ENCODE measurements around the gene GZF1. TPM values are rescaled to one million over a fixed set of nuclear protein-coding genes. Genes with fewer than 3 reads are reported as not detected.

GZF1 gene
- total RNA-seq, 6 experiments from 2014 or later: 3.5 to 9.6 (median 6.1) TPM

- Histone ChIP-seq H3K27ac (no peak overlapping the region), H3K9me3 (no peaks in the 10 kb centered on the region), H3K27me3 (no peaks in the 10 kb centered on the region), H3K4me1 (no peaks in the 10 kb centered on the region), H3K4me3 (no peak overlapping the region), H3K36me3 (no peaks in the 10 kb centered on the region)
- DNase-seq (no peak), ATAC-seq (no peak)
- 65% methylated on average over 11 of the region's 13 CpGs for WGBS (ENCODE audit: insufficient coverage, low coverage, low lambda C conversion rate, missing lambda C conversion rate)
- TF ChIP-seq POLR2A (IDR thresholded peaks at IDR 0.05) (no peak), CTCF (IDR thresholded peaks at IDR 0.05) (no peak)
- intact Hi-C loops (cut with DNase I): loop anchor here in 1 of 2 donors (10.0 kb wide), 1 partner anchor 265 kb away; the partner anchor contains the start of gene CST9
These were observed 22.0 kb upstream of the GZF1 start for GRCh38 chr20:23339986-23340385.

- Histone ChIP-seq H3K4me1 (no peaks in the 10 kb centered on the region), H3K9me3 (no peaks in the 10 kb centered on the region), H3K27me3 (no peaks in the 10 kb centered on the region), H3K4me3 (no peak overlapping the region), H3K27ac (no peak overlapping the region), H3K36me3 (no peaks in the 10 kb centered on the region)
- WGBS (ENCODE audit: insufficient coverage, low coverage, low lambda C conversion rate, missing lambda C conversion rate): 28% methylated on average over 7 of the region's 9 CpGs
- peak; percentile 56 to 70 (median 65) for ATAC-seq
- TF ChIP-seq POLR2A (IDR thresholded peaks at IDR 0.05): no peak
- peak; percentile 30 to 46 (median 43) for TF ChIP-seq CTCF (IDR thresholded peaks at IDR 0.05)
- intact Hi-C loops (cut with DNase I): loop anchor here in 1 of 2 donors (10.0 kb wide), 1 partner anchor 264 kb away; the partner anchor contains the start of gene CST9
- DNase-seq: peak in 1 of 3 donors; percentile 34
These were observed 21.5 kb upstream of the GZF1 start for GRCh38 chr20:23340524-23340923.

GRCh38 chr20:23341073-23341472 is 20.9 kb upstream of the GZF1 start:
- H3K36me3 ChIP-seq: no peaks in the 10 kb centered on the region
- TF ChIP-seq CTCF (IDR thresholded peaks at IDR 0.05) (no peak), POLR2A (IDR thresholded peaks at IDR 0.05) (no peak)
- 42% methylated on average over 2 of the region's 2 CpGs for WGBS (ENCODE audit: insufficient coverage, low coverage, low lambda C conversion rate, missing lambda C conversion rate)
- no peaks in the 10 kb centered on the region for H3K9me3 ChIP-seq
- H3K27me3 ChIP-seq: no peaks in the 10 kb centered on the region
- H3K4me1 ChIP-seq: no peaks in the 10 kb centered on the region
- ATAC-seq: no peak
- H3K27ac ChIP-seq: no peak overlapping the region
- intact Hi-C loops (cut with DNase I): loop anchor here in 1 of 2 donors (10.0 kb wide), 1 partner anchor 264 kb away; the partner anchor contains the start of gene CST9
- no peak overlapping the region for H3K4me3 ChIP-seq
- DNase-seq: no peak

- no peak overlapping the region for H3K27ac ChIP-seq
- 90% methylated on average over 1 of the region's 1 CpG for WGBS (ENCODE audit: insufficient coverage, low coverage, low lambda C conversion rate, missing lambda C conversion rate)
- H3K4me1 ChIP-seq: no peaks in the 10 kb centered on the region
- no peaks in the 10 kb centered on the region for H3K27me3 ChIP-seq
- DNase-seq (no peak), ATAC-seq (no peak)
- TF ChIP-seq POLR2A (IDR thresholded peaks at IDR 0.05) (no peak), CTCF (IDR thresholded peaks at IDR 0.05) (no peak)
- H3K4me3 ChIP-seq: no peak overlapping the region
- no peaks in the 10 kb centered on the region for H3K9me3 ChIP-seq
- intact Hi-C loops (cut with DNase I): loop anchor here in 1 of 2 donors (10.0 kb wide), 1 partner anchor 261 kb away; the partner anchor contains the start of gene CST9
- no peaks in the 10 kb centered on the region for H3K36me3 ChIP-seq
These were observed 18.4 kb upstream of the GZF1 start for GRCh38 chr20:23343590-23343989.

Measured in right lobe of liver (tissue), 6 donors.